ENCODE measurements around the gene NCKAP5. TPM values are rescaled to one million over a fixed set of nuclear protein-coding genes. Genes with fewer than 3 reads are reported as not detected.

NCKAP5 gene
- total and polyA plus RNA-seq, 4 donors: 0.57 to 2.8 (median 2.4) TPM

GRCh38 chr2:133124446-133124845 is 443.8 kb downstream of the NCKAP5 start:
- Histone ChIP-seq H3K4me3 (ENCODE audit: low read depth in 1 of 3, low read length in 3 of 3) (no peak overlapping the region), H3K4me1 (ENCODE audit: control insufficient read depth in 4 of 4, insufficient read depth in 4 of 4, low read length in 3 of 4) (no peaks in the 10 kb centered on the region), H3K27me3 (ENCODE audit: control insufficient read depth in 4 of 4, insufficient read depth in 4 of 4, low read length in 3 of 4) (no peaks in the 10 kb centered on the region), H3K27ac (ENCODE audit: low read depth in 1 of 2, low read length in 2 of 2) (no peak overlapping the region), H3K36me3 (ENCODE audit: control insufficient read depth in 4 of 4, insufficient read depth in 3 of 4, low read depth in 1 of 4, low read length in 3 of 4) (no peaks in the 10 kb centered on the region), H3K9me3 (ENCODE audit: control insufficient read depth in 4 of 4, low read length in 3 of 4) (no peaks in the 10 kb centered on the region), H3K9ac (ENCODE audit: low read depth in 1 of 2, low read length in 2 of 2) (no peak overlapping the region)
- DNase-seq (ENCODE audit: low spot score): no peak
- WGBS: 93% methylated on average over 5 of the region's 5 CpGs
- TF ChIP-seq SP1 (IDR thresholded peaks at IDR 0.05) (no peak), HNF4A (conservative IDR thresholded peaks at IDR 0.05) (no peak), MAX (IDR thresholded peaks at IDR 0.05) (no peak), GABPA (IDR thresholded peaks at IDR 0.05 in 1 of 2, conservative IDR thresholded peaks at IDR 0.05 in 1 of 2) (no peak), FOXA1 (IDR thresholded peaks at IDR 0.05) (no peak), JUND (IDR thresholded peaks at IDR 0.05) (no peak), EGR1 (IDR thresholded peaks at IDR 0.05; ENCODE audit: low read depth in 2 of 2) (no peak), TAF1 (conservative IDR thresholded peaks at IDR 0.05) (no peak)
- TF ChIP-seq, protein P1, sequence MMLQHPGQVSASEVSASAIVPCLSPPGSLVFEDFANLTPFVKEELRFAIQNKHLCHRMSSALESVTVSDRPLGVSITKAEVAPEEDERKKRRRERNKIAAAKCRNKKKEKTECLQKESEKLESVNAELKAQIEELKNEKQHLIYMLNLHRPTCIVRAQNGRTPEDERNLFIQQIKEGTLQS (IDR thresholded peaks at IDR 0.05): no peak

DNA sequence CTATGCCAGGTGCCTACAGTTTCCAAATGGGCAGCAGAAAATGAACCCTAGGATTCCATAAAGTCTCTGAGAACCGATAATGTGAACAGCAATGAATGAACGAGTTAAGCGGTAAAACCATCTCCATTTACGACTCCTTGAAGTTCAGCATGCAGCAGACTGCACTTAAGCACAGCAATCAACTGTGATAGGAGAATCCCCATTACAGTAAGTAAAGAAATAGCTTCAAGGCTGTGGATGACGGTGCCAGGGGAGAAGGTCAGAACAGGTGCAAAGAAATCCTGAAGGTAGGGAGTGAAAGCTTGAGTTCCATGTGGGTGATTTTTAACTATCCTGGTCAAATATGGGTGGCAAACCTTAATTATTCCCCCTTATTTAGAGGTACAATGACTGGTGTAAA is 444.4 kb downstream of the NCKAP5 start:
- Histone ChIP-seq H3K27ac (ENCODE audit: low read depth in 1 of 2, low read length in 2 of 2) (no peak overlapping the region), H3K27me3 (ENCODE audit: control insufficient read depth in 4 of 4, insufficient read depth in 4 of 4, low read length in 3 of 4) (no peaks in the 10 kb centered on the region), H3K9ac (ENCODE audit: low read depth in 1 of 2, low read length in 2 of 2) (no peak overlapping the region), H3K4me3 (ENCODE audit: low read depth in 1 of 3, low read length in 3 of 3) (no peak overlapping the region), H3K9me3 (ENCODE audit: control insufficient read depth in 4 of 4, low read length in 3 of 4) (no peaks in the 10 kb centered on the region), H3K36me3 (ENCODE audit: control insufficient read depth in 4 of 4, insufficient read depth in 3 of 4, low read depth in 1 of 4, low read length in 3 of 4) (no peaks in the 10 kb centered on the region), H3K4me1 (ENCODE audit: control insufficient read depth in 4 of 4, insufficient read depth in 4 of 4, low read length in 3 of 4) (no peaks in the 10 kb centered on the region)
- DNase-seq (ENCODE audit: low spot score): no peak
- no peak for TF ChIP-seq NR2F2 (IDR thresholded peaks at IDR 0.05)
- TF ChIP-seq, protein P2, sequence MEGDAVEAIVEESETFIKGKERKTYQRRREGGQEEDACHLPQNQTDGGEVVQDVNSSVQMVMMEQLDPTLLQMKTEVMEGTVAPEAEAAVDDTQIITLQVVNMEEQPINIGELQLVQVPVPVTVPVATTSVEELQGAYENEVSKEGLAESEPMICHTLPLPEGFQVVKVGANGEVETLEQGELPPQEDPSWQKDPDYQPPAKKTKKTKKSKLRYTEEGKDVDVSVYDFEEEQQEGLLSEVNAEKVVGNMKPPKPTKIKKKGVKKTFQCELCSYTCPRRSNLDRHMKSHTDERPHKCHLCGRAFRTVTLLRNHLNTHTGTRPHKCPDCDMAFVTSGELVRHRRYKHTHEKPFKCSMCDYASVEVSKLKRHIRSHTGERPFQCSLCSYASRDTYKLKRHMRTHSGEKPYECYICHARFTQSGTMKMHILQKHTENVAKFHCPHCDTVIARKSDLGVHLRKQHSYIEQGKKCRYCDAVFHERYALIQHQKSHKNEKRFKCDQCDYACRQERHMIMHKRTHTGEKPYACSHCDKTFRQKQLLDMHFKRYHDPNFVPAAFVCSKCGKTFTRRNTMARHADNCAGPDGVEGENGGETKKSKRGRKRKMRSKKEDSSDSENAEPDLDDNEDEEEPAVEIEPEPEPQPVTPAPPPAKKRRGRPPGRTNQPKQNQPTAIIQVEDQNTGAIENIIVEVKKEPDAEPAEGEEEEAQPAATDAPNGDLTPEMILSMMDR (IDR thresholded peaks at IDR 0.05; ENCODE audit: low read depth, low read length, missing input control): no peak
- TF ChIP-seq EGR1 (IDR thresholded peaks at IDR 0.05; ENCODE audit: low read depth in 2 of 2): no peak
- TF ChIP-seq FOXA1 (IDR thresholded peaks at IDR 0.05): no peak
- TF ChIP-seq REST (IDR thresholded peaks at IDR 0.05): no peak
- TF ChIP-seq YY1 (IDR thresholded peaks at IDR 0.05): no peak
- TF ChIP-seq ZBTB33 (IDR thresholded peaks at IDR 0.05): no peak
- TF ChIP-seq FOXA2 (IDR thresholded peaks at IDR 0.05): no peak
- TF ChIP-seq JUND (IDR thresholded peaks at IDR 0.05): no peak
- TF ChIP-seq GABPA (IDR thresholded peaks at IDR 0.05 in 1 of 2, conservative IDR thresholded peaks at IDR 0.05 in 1 of 2): no peak
- no peak for TF ChIP-seq HNF4G (IDR thresholded peaks at IDR 0.05)
- no peak for TF ChIP-seq HNF4A (conservative IDR thresholded peaks at IDR 0.05)
- TF ChIP-seq SP1 (IDR thresholded peaks at IDR 0.05): no peak
- no peak for TF ChIP-seq RXRA (IDR thresholded peaks at IDR 0.05)
- no peak for TF ChIP-seq TAF1 (conservative IDR thresholded peaks at IDR 0.05)
- TF ChIP-seq RAD21 (IDR thresholded peaks at IDR 0.05): no peak
- TF ChIP-seq, protein P1 (IDR thresholded peaks at IDR 0.05): no peak
- TF ChIP-seq MAX (IDR thresholded peaks at IDR 0.05): no peak
- 91% methylated on average over 5 of the region's 5 CpGs for WGBS
